ENCODE results near the gene PDYN.

Gene PDYN

GRCh38 chr20:1933465-1933870 lies 60.4 kb downstream of the PDYN start:
- no peak overlapping the region for H3K4me3 ChIP-seq (ENCODE audit: low read depth, low read length)
- TF ChIP-seq, protein P1, sequence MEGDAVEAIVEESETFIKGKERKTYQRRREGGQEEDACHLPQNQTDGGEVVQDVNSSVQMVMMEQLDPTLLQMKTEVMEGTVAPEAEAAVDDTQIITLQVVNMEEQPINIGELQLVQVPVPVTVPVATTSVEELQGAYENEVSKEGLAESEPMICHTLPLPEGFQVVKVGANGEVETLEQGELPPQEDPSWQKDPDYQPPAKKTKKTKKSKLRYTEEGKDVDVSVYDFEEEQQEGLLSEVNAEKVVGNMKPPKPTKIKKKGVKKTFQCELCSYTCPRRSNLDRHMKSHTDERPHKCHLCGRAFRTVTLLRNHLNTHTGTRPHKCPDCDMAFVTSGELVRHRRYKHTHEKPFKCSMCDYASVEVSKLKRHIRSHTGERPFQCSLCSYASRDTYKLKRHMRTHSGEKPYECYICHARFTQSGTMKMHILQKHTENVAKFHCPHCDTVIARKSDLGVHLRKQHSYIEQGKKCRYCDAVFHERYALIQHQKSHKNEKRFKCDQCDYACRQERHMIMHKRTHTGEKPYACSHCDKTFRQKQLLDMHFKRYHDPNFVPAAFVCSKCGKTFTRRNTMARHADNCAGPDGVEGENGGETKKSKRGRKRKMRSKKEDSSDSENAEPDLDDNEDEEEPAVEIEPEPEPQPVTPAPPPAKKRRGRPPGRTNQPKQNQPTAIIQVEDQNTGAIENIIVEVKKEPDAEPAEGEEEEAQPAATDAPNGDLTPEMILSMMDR (IDR thresholded peaks at IDR 0.05; ENCODE audit: control insufficient read depth, extremely low read depth, insufficient read depth), result no peak
- no peak for DNase-seq (ENCODE audit: low read depth)

DNA sequence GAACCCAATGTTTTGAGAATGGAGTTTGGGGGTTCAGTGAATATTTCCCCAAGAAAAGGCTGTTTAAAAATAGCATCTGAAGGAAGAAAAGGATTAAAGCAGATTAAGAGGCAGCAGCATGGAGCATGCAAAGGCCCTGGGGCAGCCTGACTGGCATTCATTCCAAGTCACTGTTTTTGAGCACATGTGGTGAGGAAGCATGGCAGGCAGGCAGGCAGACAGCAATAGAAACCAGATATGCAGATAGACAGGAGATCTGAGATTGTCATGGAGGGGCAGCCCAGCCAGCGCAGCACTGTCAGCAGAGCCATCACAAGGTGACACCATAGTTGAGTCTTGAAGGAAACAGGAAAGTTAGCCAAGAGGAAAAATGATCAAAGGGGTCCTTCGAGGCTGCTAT lies 60.9 kb downstream of the PDYN start:
- H3K4me3 ChIP-seq (ENCODE audit: low read depth, low read length), result no peak overlapping the region
- TF ChIP-seq, protein P1 (IDR thresholded peaks at IDR 0.05; ENCODE audit: control insufficient read depth, extremely low read depth, insufficient read depth), result no peak
- no peak for DNase-seq (ENCODE audit: low read depth)

DNA sequence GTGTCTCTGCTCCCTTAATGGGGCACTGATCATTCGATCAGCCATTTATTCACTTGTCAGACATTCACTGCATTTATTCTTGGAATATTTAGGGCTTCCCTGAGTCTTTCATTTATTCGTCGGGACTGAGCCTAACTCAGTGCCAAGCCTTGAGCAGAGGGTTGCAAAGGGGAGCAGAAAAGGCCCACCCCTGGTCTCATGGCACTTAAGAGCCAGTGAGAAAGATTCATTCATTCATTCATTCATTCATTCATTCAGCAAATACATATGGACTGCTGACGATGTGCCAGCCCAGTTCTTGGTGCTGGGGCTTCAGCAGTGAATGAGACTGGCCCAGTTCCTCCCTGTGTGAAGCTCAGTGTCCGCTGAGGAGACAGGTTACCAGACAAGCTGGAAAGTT lies 62.0 kb downstream of the PDYN start:
- TF ChIP-seq, protein P1 (IDR thresholded peaks at IDR 0.05; ENCODE audit: control insufficient read depth, extremely low read depth, insufficient read depth), result no peak
- no peak overlapping the region for H3K4me3 ChIP-seq (ENCODE audit: low read depth, low read length)

DNA sequence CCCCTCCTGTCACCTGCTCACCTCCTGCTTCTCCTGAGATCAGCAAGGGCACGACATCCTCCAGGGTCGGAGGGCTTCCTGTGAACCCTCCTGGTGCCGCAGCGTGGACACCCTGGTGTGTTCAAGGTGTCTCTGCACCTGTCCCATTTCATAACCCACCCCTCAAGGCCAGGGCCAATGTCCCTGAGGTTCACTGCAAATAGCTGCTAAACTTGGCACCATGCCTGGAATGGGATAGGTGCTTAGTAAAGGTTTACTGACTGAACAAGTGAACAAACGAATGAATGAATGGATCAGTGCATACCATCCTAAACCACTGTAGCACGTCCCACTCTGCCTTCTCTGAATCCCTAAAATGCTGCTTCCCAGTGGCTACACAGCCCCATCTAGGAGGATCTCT lies 63.7 kb downstream of the PDYN start:
- TF ChIP-seq, protein P1 (IDR thresholded peaks at IDR 0.05; ENCODE audit: control insufficient read depth, extremely low read depth, insufficient read depth), result no peak
- H3K4me3 ChIP-seq (ENCODE audit: low read depth, low read length), result no peak overlapping the region
- no peak for DNase-seq (ENCODE audit: low read depth)

More for the DNA sequence above, 62.0 kb downstream of the PDYN start:
- no peak for DNase-seq (ENCODE audit: low read depth)

GRCh38 chr20:1929460-1929859 lies 64.4 kb downstream of the PDYN start:
- DNase-seq (ENCODE audit: low read depth), result no peak
- no peak overlapping the region for H3K4me3 ChIP-seq (ENCODE audit: low read depth, low read length)
- TF ChIP-seq, protein P1 (IDR thresholded peaks at IDR 0.05; ENCODE audit: control insufficient read depth, extremely low read depth, insufficient read depth), result no peak

DNA sequence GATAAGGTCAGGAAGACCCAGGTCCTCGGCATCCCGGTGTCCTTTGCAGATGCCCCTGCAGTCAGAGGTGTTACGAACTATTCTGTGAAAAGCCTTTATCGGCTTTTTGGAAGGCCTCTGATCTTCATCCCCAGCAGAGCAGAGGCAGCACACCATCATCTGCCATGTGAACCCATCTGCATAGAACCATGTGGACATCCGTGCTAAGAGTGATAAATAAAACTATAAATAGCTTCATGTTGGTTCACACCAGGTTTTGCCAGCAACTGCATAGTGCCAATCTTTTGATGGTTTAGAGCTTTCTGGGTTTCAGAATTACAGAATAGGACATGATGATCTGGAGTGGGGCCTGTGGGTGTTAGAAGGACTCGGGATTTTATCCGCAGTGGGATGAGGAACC lies 65.1 kb downstream of the PDYN start:
- TF ChIP-seq, protein P1 (IDR thresholded peaks at IDR 0.05; ENCODE audit: control insufficient read depth, extremely low read depth, insufficient read depth), result no peak

More for the DNA sequence above, 65.1 kb downstream of the PDYN start:
- no peak overlapping the region for H3K4me3 ChIP-seq (ENCODE audit: low read depth, low read length)
- no peak for DNase-seq (ENCODE audit: low read depth)
